Measurements from ENCODE around the gene MFAP2. TPM values are rescaled to one million over a fixed set of nuclear protein-coding genes. Genes with fewer than 3 reads are reported as not detected.
"Not testable (repeated sequence)": the region's sequence is repeated elsewhere in the genome, so short reads cannot be mapped to it uniquely, and the experiment has no call there.

The MFAP2 gene
- total RNA-seq, 4 donors from 2014 or later: 22.3 to 70.3 (median 44.6) TPM

- no peaks in the 10 kb centered on the region for H3K27me3 ChIP-seq
- TF ChIP-seq POLR2A (IDR thresholded peaks at IDR 0.05) (no peak), CTCF (IDR thresholded peaks at IDR 0.05) (no peak)
- no peaks in the 10 kb centered on the region for H3K9me3 ChIP-seq
- H3K36me3 ChIP-seq: no peaks in the 10 kb centered on the region
- intact Hi-C loops (cut with DNase I; ENCODE audit: low total_unique reads): no loop called here
- H3K4me1 ChIP-seq: no peaks in the 10 kb centered on the region
- no peak overlapping the region for H3K4me3 ChIP-seq
- no peak for DNase-seq
- no peak overlapping the region for H3K27ac ChIP-seq
These were observed 21.9 kb downstream of the MFAP2 start for GRCh38 chr1:16958475-16958874.

DNA sequence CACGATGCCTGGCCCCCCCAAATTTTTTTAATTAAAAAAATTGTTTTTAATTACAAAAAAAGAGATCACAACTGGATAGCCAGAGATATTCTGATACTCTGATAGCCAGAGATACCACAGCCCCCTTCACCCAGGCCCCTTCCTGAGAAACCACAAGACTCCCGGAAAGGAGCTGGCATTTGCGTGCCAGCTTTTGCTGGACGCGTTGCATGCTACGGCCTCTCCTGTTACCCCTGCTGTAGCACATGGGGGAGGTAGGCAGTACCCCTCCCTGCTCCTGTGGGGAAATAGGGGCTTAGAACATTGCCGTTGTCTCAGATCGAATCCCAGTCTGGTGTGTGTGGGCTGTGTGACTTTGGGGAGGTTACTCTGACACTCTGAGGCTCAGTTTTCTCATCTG lies 22.7 kb downstream of the MFAP2 start:
- H3K36me3 ChIP-seq: no peaks in the 10 kb centered on the region

DNA sequence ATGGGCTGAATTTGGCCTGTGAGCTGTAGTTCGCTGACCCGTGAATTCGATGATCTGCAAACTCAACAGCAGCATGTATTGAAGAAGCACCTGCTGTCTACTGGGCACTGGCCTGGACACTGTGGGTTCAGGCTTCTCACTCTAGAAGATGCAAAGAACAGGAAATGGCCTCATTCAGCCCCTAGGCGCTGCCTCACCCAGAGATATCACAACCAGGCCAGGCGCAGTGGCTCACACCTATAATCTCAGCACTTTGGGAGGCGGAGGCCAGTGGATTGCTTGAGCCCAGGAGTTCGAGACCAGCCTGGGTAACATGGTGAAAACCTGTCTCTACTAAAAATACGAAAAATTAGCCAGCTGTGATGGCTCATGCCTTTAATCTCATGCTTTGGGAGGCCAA lies 23.6 kb downstream of the MFAP2 start:
- DNase-seq: no peak
- Histone ChIP-seq H3K4me1 (no peaks in the 10 kb centered on the region), H3K27ac (no peak overlapping the region), H3K27me3 (no peaks in the 10 kb centered on the region), H3K36me3 (no peaks in the 10 kb centered on the region), H3K9me3 (no peaks in the 10 kb centered on the region), H3K4me3 (no peak overlapping the region)
- no peak for TF ChIP-seq POLR2A (IDR thresholded peaks at IDR 0.05)
- no peak for TF ChIP-seq CTCF (IDR thresholded peaks at IDR 0.05)
- intact Hi-C loops (cut with DNase I; ENCODE audit: low total_unique reads): no loop called here

More for the DNA sequence above, 22.7 kb downstream of the MFAP2 start:
- intact Hi-C loops (cut with DNase I; ENCODE audit: low total_unique reads): no loop called here
- Histone ChIP-seq H3K27ac (no peak overlapping the region), H3K4me3 (no peak overlapping the region), H3K4me1 (no peaks in the 10 kb centered on the region), H3K9me3 (no peaks in the 10 kb centered on the region), H3K27me3 (no peaks in the 10 kb centered on the region)
- TF ChIP-seq POLR2A (IDR thresholded peaks at IDR 0.05) (no peak), CTCF (IDR thresholded peaks at IDR 0.05) (no peak)
- no peak for DNase-seq

GRCh38 chr1:16955186-16955585 lies 25.2 kb downstream of the MFAP2 start:
- H3K36me3 ChIP-seq: no peaks in the 10 kb centered on the region
- H3K9me3 ChIP-seq: no peaks in the 10 kb centered on the region
- H3K4me3 ChIP-seq: no peak overlapping the region
- no peak overlapping the region for H3K27ac ChIP-seq
- no peaks in the 10 kb centered on the region for H3K27me3 ChIP-seq
- intact Hi-C loops (cut with DNase I; ENCODE audit: low total_unique reads): no loop called here
- no peak for DNase-seq
- TF ChIP-seq POLR2A (IDR thresholded peaks at IDR 0.05) (no peak), CTCF (IDR thresholded peaks at IDR 0.05) (no peak)
- no peaks in the 10 kb centered on the region for H3K4me1 ChIP-seq

DNA sequence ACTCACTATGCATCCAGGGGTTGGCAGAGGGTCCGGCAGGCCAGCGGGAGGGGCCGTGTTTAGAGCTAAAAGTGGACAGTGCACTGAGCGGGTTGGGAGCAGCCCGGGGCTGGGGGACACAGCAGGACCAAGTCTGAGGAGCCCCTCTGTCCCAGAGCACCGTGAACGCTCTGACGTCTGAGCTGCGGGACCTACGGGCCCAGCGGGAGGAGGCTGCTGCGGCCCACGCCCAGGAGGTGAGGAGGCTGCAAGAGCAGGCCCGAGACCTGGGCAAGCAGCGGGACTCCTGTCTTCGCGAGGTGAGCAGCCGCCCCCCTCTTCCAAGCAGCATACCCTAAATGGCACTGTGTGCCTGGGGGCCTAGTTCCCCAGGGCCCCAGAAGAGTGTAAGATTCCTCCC lies 25.8 kb downstream of the MFAP2 start:
- Histone ChIP-seq H3K27ac (no peak overlapping the region), H3K4me1 (no peaks in the 10 kb centered on the region), H3K36me3 (no peaks in the 10 kb centered on the region), H3K9me3 (no peaks in the 10 kb centered on the region), H3K27me3 (no peaks in the 10 kb centered on the region), H3K4me3 (no peak overlapping the region)
- no peak for TF ChIP-seq CTCF (IDR thresholded peaks at IDR 0.05)
- no peak for TF ChIP-seq POLR2A (IDR thresholded peaks at IDR 0.05)
- no peak for DNase-seq
- intact Hi-C loops (cut with DNase I; ENCODE audit: low total_unique reads): no loop called here

- intact Hi-C loops (cut with DNase I; ENCODE audit: low total_unique reads); H3K4me3 ChIP-seq; DNase-seq; H3K36me3 ChIP-seq; H3K4me1 ChIP-seq; H3K27ac ChIP-seq; H3K27me3 ChIP-seq; H3K9me3 ChIP-seq: not testable (repeated sequence)
These were observed 28.0 kb downstream of the MFAP2 start for GRCh38 chr1:16952376-16952775.

DNA sequence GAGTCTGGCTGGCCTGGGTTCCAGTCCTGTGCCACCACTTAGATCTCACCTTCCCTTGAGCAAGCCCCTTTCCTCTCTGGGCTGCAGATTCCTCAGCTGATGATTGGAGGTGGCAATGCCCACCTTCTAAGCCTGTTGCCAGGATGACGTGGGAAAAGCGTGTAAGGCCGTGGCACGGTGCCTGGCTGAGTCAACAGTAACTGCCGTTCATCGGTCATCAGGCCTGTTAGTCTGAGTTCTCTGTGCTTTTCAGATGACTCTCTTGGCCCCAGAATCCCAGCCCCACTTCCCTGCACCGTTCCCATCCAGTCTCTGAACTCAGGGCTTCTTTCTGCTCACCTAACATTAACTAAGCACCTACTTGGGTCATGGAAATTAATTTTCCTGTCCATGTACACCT lies 31.4 kb downstream of the MFAP2 start:
- DNase-seq; H3K36me3 ChIP-seq; H3K4me3 ChIP-seq; H3K27me3 ChIP-seq; intact Hi-C loops (cut with DNase I; ENCODE audit: low total_unique reads); H3K4me1 ChIP-seq; H3K9me3 ChIP-seq; H3K27ac ChIP-seq: not testable (repeated sequence)

DNA sequence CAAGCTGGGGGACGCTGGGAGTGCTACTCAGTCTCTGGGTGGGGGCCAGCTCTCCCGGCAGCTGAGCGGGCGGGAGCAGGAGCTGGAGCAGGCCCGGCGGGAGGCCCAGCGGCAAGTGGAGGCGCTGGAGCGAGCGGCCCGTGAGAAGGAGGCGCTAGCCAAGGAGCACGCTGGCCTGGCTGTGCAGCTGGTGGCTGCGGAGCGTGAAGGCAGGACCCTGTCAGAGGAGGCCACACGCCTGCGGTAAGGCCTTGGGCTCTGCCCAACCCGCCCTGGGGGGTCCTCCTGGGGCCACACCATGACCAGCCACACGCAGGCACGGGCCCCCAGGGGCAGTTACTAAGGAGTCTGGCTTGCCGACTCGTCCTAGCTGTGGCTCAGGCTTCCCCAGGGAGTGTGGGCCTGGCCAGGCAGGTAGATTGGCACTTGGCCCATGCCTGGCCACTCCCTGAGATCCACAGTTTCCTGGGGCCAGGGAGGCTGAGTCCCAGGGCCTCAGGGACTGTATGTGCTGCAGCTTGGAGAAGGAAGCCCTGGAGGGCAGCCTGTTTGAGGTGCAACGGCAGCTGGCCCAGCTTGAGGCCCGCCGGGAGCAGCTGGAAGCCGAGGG lies 32.0 kb downstream of the MFAP2 start:
- H3K27ac ChIP-seq; H3K4me1 ChIP-seq; H3K4me3 ChIP-seq; H3K27me3 ChIP-seq; intact Hi-C loops (cut with DNase I; ENCODE audit: low total_unique reads); H3K9me3 ChIP-seq; H3K36me3 ChIP-seq; DNase-seq: not testable (repeated sequence)
